GM21390 (cell line): ENCODE data around the gene JMJD1C.
A peak's percentile ranks its signal among the peaks of the same experiment; 100 is the strongest.

ENCODE experiments used
- ATAC-seq: cut with Tn5 transposase; IDR thresholded peaks from one replicate; pipeline ENCODE4 v1.9.1; 2021; ENCODE audit not compliant: unreplicated experiment

Gene JMJD1C

DNA sequence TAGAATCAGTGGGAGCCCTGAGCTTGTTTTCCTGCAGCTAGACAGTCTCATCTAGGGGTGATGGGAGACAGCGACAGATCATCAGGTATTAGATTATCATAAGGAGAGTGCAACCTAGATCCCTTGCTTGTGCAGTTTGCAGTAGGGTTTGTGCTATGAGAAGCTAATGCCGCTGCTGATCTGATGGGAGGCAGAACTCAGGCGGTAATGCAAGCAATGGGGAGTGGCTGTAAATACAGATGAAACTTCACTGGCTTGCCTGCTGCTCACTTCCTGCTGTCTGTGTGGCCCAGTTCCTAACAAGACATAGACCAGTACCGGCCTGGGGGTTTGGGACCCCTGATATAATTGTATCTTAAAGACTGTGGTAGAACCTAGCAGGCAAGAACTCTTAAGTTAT lies 315.0 kb downstream of the JMJD1C start:
- no peak for ATAC-seq

DNA sequence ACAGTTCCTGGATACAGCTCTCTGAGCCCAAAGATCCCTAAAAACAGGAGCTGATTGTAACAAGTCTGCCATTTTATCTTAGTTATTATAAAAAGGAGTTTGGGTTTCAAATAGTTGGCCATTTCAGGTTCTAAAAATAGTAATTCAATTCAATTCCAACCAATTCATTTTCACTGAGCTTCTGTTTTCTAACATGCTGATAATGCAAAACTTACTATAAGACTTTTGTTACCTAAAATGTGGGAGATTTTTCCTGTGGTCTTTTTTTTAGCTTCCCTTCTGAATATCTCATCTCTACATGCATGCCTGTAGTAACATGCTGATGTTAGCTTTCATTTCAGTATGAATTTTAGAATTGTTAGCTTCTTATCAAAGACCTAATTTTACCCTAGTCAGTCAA lies 319.3 kb downstream of the JMJD1C start:
- ATAC-seq: no peak

DNA sequence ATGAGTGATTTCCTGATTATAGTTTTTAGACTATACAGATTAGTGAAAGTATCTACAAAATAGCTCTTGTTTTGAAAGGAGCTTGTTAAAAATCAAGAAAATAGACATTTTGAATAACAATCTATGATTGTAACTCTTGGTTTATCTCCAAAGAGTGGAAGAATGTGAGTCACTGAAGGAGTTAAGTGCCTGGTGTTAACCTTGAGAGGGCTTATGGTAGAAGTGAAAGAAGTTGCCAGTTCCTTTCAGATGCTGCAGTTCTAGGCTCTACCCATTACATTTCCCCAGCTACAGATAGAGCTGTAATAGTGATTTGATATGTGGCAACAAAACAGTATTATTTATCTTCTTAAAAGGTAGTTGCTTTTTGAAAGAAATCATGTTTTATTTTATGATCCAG lies 320.0 kb downstream of the JMJD1C start:
- no peak for ATAC-seq

DNA sequence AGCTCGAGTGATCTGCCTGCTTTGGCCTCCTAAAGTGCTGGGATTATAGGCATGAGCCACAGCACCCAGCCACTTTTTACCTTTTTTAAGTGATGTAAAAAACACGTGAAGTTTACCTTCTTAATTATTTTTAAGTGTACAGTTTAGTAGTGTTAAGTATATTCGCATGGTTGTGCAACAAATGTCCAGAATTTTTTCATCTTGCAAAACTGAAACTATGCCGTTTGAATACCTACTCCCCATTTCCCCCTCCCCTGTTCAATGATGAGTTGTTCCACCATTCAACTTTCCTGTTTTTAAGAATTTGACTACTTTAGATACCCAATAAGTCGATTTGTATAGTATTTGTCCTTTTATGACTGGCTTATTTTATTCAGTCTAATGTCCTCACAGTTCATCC lies 321.8 kb downstream of the JMJD1C start:
- ATAC-seq: no peak

DNA sequence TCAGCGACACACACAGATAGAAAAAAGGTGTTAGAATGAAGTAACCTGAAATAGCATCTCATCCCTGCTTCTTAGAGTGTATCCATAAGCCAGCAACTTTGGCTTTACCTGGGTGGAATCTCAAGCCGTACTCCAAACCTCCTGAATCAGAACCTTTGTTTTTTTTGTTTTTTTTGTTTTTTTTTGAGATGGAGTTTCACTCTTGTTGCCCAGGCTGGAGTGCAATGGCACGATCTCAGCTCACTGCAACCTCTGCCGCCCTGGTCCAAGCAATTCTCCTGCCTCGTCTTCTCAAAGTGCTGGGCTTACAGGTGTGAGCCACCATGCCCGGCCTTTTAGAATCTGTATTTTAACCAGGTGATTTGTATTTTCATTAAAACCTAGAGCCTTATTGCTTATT lies 323.6 kb downstream of the JMJD1C start:
- no peak for ATAC-seq

DNA sequence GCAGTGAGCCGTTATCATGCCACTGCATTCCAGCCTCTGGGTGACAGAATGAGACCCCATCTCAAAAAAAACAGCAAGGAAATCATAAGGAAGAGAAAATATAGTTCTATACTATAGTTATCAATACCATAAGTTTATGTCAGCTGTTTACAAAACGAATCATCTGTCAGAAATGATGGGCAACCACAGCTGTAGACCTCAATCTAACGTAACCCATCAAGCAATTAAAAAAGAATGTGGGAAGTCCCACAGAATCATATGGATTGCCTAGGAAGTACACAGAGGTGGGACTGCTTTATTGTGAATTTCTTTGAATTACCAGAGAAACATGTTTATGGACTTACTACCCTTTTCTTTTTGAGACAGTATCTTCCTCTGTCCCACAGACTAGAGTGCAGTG lies 325.7 kb downstream of the JMJD1C start:
- no peak for ATAC-seq

DNA sequence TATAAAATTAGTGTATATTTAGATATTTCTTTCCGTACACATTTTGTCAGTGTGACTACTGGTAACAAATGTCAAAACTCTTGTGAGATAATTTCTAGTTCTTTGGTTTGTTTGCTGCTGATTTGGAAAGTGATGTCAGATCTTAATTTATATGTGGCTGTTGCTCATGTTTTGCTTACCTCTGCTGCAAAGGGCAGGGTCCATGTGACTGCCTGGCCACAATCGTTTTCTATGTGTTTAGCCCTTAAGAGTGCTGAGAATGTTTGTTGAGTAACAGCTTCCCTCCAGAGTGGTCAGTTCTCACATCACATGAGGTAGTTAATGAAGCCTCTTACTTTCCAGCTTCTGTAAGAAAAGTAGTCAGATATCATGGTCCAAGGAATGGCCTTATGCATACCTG lies 328.5 kb downstream of the JMJD1C start:
- no peak for ATAC-seq

DNA sequence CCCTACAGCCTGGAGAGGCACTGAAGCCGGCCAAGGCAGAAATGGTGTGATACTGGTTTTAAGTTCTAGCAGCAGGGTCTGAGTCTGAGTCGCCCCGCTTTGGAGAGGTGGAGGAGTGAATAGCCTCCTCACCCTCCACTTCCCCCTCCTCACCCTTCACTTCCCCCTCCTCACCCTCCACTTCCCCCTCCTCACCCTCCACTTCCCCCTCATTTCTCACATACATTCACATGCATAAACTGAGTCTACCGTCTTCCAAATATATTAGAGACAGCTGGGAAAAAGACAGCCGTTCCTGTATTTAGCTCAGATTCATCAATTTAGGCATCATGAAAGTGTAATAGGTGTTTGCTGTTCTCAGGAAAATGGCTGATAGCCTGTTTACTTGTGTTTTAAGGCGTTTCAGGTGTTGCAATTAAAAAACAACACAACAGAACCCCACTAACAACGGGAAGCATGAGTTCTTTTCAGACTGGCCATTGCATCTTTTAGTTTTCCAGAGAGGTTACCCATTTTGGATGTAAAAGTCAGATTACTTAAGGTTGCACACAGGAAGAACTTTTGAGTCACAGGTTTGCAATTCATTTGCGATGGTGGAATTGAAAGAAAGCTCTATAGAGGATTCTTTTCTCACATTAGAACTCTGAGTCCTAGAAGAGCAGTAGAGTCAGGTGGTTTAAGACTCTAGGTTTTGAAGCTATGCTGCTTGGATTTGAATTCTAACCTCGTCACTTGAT lies 331.8 kb downstream of the JMJD1C start:
- ATAC-seq: no peak

DNA sequence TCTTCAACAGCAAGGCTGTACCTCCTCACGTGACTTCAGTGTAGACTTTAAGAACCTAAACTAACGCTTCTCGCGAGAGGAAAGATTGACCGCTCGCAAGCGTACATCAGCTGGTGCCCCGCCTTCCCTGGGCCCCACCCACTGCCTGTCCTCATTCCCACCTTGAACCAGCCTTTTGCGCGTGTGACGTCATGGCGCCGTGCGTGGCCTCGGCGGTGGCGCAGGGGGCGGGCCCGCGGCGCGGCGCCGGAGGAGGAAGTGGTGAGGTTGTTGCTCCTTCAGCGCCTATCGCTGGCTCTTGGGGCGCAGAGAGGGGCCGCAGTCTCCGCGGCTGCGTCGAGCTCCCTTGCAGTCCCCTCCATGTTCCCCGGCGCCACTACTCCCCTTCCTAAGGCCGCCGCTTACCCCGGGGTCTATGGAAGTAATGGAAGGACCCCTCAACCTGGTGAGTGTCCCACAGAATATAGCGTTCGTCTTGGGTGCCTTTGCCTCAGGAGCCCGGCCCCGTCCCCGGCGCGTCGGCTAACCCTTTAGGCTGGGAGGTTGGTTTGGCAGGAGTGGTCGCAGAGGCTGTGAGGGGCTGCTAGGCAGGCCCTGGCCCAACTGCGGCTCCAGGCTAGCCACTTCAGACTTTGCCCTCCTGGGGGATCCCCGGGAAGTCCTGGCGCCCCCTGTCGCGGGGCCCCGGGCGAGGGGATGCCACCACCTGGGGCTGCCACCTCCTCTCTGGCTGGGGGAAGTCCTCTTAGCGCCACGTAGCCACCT lies 332.5 kb downstream of the JMJD1C start, which contains the start of gene NRBF2:
Gene NRBF2 (plus strand): TSS at position 273 of the 765 bp plus-strand sequence. CDS start 143 bp downstream, at position 416.
- peak; percentile 96 for ATAC-seq

DNA sequence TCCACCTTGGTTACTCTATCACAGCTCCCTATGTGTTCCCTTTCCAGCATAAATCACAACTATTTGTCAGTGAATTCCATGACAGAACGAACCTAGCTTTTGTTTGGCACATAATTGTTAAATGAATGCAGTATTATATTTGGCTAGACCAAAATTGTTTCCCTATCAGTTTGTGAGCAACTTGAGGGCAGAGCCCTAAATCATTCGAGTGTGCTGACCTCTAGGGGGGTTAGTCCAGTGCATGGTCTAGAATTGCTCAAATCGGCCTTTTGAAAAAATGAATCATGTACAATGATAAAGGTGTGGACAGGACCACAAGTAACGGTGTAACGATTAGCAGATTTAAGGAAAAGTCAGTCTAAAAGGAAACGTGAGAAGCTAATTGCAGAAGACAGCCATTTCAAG lies 333.1 kb downstream of the JMJD1C start:
- ATAC-seq: no peak

DNA sequence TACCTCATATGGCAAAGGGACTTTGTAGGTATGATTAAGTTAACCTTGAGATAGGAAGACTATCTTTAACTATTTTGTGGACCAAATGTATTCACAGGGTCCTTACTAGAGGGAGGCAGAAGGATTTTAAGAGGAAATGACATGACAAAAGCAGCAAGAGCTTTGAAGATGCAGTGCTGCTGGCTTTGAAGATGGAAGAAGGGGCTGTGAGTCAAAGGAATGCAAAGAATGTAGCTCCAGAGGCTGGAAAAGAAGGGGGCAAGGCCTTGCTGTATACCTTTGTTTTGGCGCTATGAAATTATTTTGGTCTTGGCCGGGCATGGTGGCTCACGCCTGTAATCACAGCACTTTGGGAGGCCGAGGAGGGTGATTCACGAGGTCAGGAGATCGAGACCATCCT lies 335.9 kb downstream of the JMJD1C start:
- no peak for ATAC-seq

DNA sequence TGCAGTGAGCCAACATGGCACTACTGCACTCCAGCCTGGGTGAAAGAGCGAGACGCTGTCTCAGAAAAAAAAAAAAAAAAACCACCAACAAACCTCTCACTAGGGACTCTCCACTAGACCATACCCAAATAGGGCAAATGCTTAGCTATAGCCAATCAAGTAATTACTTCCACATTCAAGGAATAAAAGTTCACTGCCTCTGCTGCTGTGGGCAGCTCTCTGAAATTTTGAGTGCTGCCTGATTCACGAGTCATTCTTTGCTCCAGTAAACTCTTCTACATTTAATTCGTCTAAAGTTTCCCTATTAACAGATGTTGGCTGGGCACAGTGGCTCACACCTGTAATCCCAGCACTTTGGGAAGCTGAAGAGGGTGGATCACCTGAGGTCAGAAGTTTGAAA lies 337.3 kb downstream of the JMJD1C start:
- ATAC-seq: no peak

DNA sequence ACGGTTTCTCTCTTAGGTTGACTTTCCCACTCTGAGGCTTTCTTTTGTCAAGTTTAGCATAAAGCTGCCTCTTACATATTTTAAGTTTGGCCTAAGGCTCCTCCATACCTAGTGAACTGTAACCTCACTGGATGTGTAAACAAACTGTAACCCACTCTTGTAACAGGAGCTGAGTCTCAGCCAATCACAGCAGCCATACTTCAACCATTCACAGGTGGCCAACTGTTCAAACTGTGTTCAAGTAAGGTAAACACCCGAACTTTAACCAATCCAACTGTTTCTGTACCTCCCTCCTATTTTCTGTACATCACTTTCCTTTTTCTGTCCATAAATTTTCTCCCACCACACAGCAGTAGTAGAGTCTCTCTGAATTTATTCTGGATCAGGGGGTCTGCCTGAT lies 340.3 kb downstream of the JMJD1C start:
- ATAC-seq: no peak

DNA sequence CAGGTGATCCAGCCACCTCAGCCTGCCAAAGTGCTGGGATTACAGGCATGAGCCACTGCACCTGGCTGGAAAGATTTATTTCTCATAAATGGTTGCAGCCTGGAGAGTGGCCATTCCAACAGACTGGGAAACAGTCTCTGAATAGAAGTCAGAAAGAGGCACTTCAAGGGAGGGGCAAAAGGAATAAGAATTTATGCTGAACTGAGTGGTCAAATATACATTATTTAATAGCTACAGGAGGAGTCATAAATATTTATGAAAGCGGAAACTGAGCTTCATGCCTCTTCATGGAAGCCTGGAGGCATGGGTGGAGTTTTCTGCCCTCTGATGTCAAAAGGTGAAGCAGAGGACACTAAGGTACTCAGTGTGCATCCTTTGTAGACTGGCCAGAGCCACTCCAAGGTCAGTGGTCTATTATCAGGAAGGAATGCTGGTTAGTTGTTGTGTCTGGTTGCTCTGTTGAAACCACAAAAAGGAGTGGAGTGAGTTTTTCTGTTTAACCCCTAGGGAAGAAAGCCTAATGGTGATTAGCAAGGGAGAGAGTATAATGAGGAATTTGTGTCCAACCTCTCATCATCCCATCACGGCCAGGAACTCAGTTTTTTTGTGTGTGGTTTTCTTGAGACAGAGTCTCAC lies 341.9 kb downstream of the JMJD1C start:
- ATAC-seq: no peak

DNA sequence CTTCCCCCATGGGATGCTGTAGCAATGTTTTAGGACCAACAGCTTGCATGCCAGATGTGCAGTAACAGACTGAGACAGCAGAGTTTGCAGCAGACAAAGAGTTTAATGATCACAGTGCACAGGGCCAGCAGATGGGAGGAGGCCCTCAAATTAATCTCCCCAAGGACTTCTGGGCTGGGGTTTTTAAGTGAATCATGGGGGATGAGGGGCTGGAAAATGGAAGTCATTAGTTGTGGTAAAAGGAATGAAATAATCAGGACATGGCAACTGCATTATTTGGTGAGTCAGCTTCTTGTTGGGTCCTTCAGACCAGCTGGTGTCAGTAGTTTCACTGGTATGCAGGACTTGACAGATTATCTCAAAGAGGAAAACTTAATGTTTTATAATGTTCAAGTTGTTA lies 345.2 kb downstream of the JMJD1C start:
- no peak for ATAC-seq

DNA sequence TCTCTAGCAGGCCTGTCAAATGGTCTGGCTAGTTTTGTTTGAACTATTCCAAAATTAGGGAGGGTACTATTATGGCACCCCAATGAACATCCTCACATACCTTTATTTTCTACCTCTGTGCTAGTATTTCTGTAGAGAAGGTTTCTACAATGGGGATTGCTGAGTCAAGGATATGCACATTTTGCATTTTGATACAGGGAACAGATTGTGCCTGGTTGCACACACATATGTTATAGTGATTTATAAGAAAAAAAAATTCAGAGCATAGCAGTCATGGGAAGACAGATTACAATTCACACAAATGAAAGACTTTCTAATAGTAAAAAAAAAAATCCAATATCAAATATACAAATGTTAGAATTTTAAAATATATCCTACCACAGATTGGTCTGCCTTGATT lies 346.7 kb downstream of the JMJD1C start:
- no peak for ATAC-seq
